Inflammatory macrophage (primary cell): ENCODE data around the gene ZNF408.

Experiments used
- DNase-seq, 2 donors: peaks; one replicate each; pipeline ENCODE4 v3.0.0-alpha.2; 2020 to 2022
- total RNA-seq, 18 experiments: gene quantifications; one replicate each; lab custom pipeline; 2026; ENCODE audit warnings: mixed read lengths in 6 of 18, inconsistent platforms in 2 of 18; lab: John Stamatoyannopoulos, UW

ZNF408 gene
- total RNA-seq, result 1.6 to 10.0 (median 6.3) reads per million in 18 experiments

DNA sequence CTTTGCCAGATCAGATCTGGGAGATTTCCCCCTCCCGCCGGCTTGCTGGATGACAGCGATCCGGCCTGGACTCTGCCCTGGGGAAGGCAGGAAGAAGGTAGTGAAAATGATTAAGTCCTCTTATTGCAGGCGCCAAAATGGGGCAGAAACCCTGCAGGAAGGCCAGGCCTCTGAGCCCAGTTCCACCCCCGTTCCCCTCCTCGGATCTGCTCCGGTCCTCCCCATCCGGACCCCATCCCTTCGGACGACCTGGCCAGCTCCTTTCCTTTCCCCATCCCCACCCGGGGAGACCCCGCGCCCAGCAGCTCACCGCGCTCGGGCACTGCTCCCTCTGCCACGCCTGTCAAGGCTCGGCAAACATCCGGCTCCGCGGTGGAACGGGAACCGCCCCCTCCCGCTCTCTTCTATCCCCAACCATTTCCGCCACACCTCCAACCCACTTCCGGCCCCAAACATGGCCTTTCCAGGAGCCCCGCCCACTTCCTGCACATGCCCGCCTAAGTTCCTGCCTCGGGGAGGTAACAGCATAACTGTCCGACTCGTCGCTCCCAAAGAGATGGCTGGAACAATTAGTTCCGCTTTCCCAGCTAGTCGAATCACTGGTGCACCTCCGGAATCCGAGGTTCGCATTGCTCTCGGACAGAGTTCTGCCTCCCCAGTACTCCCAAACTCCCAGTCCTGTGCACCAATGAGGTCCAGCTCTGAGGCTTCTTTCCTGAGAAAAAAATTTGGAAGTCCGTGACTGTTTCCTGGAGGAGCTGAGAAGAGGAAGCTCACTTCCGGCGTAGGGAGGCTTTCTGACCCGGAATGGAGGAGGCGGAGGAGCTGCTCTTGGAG lies at the start of gene ZNF408, which contains the start of gene ARHGAP1:
TSS of gene ZNF408 (plus strand) at position 791 of the 837 bp plus-strand sequence. CDS start at position 808, 17 bp downstream.
TSS of gene ARHGAP1 (minus strand) at position 379 of the 837 bp plus-strand sequence. CDS start 4,512 bp downstream, outside the sequence.
- DNase-seq, result peak; percentile 99

DNA sequence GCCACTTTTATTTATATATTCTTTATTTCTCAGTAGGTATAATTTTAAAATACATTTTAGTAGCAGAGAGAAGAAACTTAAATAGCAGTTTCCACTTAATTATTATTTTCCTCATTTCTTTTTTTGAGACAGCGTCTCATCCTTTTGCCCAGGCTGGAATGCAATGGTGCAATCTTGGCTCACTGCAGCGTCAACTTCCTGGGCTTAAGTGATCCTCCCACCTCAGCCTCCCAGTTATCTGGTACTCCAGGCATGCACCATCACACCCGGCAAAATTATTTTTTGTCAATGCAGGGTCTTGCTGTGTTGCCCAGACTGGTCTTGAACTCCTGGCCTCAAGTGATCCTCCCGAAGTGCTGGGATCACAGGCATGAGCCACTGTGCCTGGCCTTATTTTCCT lies 45.2 kb upstream of the ZNF408 start:
- no peak for DNase-seq

DNA sequence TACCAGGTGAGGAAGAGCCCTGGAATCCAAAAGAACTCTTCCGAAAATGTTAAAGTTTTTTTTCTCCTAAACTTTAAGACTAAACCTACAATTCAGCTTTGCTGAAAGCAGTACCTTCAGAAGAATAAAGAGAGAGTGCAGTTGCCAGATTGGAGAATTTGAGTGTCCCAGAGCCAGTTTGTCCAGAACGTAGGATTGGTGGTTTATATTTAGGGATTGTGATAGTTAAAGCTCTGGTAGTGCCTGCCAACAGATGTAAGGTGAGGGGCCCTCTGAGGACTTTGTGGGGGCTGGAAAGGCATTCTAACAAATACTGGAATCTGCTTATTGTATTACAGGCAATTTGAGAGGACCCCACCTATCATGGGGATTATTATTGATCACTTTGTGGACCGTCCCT lies 43.6 kb upstream of the ZNF408 start:
- no peak for DNase-seq

DNA sequence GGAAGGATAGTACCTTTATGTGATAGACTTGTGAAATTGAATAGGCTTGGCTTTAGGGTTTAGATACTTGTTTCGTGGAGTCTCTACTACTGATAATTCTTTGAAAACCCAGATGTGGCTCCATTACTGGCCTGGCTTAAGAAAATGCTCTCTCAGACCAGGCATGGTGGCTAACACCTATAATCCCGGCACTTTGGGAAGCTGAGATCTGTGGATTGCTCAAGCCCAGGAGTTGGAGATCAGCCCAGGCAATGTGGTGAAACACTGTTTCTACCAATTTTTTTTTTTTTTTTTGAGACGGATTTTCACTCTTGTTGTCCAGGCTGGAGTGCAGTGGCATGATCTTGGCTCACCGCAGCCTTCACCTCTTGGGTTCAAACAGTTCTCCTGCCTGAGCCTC lies 42.6 kb upstream of the ZNF408 start:
- DNase-seq, result no peak

DNA sequence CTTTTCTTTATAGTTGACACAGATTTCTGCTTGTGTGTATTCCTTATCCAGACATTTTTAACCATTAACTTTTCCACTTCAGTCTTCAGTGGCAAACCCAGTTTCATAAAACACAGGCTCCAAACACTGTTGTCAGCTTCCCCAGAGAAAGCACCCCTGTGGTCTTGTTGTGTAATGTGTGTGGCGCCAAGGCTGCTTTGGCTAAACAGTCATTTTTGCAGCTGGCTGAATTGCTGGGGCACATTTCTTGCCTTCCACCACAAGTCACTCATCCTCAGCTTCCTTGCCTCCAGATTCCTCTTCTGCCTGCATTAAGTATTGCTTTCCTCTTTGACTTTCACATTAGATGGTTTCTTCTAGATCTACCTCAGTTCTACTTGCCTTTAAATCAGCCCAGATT lies 40.9 kb upstream of the ZNF408 start:
- DNase-seq, result peak; percentile 30 to 48

DNA sequence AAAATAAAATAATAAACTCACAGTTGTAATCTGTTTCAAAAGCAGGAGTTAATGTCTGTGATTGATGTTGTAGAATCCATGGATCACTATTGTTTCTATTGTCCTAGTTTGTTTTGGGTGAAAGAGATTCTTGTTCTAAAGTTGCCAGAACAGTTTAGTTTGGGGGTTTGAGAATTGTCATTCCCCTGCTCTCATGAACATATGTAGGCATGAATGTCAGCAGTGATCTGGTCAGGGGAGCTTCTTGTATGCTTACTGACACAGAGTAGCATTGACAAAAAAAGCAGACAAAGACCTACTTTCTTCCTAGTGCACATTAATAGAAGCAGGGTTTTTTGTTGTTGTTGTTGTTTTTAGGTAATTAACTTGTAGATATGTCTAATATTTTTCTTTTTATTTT lies 39.0 kb upstream of the ZNF408 start:
- DNase-seq, result no peak

DNA sequence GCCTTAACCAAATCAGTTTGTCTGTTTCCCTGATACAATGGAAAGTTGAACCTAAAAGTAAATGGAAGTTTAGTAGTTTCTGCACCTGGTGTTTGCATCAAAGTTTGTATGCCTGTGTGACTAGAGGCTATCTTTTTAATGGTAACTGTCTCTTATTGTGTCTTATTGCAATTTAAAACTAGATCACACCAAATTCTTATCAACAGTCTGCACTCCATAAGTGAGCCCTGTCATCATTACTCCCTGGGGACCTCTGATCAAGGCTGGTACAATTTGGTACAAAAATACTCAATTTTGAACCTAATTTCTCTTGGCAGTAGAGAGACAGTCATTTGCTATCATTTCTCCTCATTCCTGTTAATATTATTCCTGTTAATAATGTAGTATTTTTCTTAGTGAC lies 38.5 kb upstream of the ZNF408 start:
- no peak for DNase-seq

DNA sequence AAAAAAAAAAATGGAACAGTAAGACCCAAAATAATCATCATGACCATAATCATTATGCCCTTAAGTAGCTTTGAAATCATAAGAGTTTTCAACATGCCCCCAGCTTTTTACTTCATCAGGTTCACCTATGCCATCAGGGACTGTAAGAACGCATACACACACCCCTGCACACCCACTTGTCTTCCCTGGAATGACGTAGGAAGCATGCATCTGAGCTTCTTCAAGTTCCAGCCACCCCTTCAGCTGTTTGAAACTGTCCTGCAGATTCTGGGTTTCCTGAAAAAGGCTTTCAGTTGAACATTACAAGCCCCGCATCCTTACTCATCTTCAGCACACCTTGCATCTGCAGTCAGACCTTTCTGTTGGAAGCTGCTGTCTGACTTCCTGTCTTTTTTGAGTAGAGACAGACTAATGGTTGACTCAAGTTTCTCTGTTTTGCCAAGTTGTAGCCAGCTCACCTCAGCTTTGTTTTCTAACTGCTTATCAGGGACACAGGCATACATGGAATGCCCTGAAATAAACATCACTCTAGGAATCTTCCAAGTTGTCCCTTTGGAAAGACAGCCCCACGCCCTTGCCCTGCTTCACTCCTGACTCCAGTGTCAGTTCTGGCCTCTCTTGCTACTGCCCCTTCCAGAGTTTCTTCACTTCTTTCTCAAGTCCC lies 37.4 kb upstream of the ZNF408 start:
- no peak for DNase-seq

DNA sequence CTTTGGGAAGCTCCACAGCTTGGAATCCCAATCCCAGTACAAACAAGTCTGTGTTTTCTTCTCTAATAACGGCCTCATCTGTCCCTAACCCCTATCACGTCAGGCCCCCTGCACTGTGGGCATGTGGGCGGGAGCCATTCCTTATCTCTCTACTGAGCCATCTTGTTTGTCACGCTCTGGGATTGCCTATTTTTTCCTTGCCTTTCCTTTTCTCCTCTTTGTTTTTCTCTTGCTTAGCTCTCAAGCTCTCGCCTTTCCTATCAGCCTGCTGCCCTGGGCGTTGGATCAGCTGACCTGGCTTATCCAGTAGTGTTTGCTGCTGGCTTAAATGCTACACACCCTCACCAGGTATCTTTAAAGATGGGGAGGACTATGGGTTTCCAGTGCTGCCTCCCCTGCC lies 36.2 kb upstream of the ZNF408 start:
- no peak for DNase-seq

DNA sequence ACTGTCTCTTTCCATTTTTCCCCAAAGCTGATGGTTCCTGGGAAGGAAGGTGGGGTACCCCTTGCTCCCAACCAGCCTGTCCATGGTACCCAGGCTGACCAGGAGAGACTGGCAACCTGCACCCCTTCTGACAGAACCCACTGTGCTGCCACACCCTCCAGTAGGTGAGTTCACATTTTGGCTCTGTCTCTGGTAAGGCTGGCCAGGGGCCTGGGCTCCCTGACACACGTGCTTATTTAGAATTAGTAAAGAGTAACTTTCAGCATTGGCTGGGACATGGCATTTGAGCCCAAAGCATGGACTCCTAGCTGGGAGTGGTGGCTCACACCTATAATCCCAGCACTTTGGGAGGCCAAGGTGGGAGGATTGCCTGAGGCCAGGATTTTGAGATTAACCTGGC lies 35.5 kb upstream of the ZNF408 start:
- DNase-seq, result no peak

DNA sequence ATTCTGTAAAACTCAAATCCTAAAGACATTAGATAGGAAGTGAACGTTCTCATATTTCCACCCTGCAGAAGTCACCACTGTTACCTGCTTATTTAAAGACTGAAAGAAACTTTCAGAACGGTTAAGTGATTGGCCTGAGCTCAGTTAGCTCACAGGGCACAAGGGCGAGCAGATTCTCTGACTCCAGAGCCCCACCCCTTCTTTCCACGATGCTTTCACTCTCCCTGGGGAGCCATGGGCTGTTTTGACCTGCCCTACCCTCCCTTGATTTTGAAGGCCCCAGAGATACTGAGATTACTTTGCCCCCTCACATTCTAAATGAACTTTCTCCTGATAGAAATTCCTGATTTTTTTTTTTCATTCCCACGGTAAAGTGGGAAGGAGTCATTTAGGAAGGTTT lies 34.3 kb upstream of the ZNF408 start:
- DNase-seq, result no peak

DNA sequence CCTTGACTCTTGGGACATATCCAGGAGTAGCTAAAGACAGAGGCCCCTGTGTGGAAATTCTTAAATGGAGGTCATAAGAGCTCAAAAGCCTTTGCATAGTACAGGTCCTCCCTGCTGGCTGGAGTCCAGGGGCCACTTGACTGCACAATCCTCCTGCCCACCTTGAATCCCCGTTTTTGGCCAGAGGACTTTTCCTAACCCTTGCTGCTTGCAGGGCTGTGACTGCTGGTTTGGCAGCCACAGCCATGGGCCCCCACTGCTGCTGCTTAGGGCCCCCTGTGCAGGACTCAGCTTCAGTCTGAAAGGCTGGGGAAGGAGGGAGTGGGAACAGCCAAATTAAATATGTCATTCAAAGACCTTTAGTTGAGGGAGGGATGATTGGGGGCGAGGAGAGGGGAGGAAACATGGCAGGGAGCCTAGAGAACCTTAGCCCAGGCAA lies 33.8 kb upstream of the ZNF408 start:
- no peak for DNase-seq

DNA sequence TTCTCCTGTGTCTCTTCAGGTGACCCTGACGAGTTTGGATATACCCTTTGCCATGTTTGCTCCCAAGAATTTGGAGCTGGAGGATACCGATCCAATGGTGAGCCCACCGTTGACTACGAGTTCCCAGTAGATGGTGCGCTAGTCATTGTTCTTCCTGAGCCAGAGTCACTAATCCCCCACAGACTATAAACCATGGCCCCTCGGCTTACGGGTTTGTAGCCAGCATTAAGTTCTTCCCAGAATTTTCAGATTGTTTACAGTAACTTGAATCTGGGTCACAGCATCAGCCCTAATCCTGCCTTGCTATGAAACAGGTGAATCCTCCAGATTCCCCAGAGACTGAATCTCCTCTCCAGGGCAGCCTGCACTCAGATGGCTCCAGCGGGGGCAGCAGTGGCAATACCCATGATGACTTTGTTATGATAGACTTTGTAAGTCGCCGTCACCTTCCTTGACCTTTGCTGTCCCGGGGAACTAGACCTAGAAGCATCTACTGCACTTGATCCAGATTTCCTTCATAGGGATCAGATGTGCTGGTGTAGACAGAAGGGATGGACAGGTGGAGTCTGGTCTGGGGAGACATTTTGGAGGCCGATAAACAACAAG lies 32.2 kb upstream of the ZNF408 start:
- no peak for DNase-seq

DNA sequence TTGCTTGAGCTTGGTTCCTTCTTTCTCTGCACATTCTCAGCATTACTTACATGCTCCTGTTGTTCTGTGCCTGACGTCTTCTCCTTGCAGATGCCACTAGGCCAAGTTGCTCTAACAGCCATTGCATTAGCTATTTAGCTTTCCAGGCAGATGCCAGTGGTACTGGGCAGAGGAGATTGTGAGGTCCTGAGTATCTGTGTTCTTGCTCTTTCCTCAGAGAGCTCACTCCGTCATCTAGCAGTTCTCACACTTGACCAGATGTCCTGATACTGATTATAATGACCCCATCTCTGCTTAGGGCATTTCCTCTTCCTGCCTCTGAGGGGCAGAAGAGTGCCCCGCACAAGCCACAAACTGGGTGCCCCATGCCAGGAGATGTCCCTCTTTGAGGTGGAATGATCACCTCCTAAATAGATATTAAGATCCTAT lies 31.1 kb upstream of the ZNF408 start:
- DNase-seq, result peak; percentile 26 to 40

DNA sequence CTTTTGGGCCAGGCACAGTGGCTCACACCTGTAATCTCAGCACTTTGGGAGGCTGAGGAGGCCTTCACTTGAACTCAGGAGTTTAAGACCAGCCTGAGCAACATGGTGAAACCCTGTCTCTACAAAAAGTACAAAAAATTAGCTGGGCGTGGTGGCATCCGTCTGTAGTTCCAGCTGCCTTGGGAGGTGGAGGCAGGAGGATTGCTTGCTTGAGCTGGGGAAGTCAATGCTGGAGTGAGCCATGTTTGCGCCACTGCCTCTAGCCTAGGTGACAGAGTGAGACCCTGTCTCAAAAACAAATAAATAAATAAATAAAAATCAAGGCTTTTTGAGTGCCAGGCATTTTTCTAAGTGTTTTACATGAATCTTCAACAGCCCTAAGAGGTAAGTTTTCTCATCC lies 30.3 kb upstream of the ZNF408 start:
- peak in 1 of 2 donors; percentile 3 for DNase-seq

DNA sequence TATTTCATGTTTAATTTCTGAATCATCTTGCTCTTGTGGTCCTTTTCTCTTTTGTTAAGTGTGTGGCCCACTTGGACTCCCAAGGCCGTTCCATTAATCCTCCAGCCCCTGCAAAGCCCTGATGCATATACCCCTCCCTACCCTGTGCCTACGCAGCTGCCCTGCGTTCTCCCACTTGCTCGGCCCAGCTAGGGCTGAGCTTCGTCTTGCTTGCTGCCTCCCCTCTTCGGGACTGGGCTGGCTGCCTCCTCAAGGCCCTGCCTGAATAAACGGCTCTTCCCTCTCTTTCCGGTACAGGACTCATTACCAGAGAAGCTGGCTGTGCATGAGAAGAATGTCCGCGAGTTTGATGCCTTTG lies 28.9 kb upstream of the ZNF408 start:
- DNase-seq, result no peak

DNA sequence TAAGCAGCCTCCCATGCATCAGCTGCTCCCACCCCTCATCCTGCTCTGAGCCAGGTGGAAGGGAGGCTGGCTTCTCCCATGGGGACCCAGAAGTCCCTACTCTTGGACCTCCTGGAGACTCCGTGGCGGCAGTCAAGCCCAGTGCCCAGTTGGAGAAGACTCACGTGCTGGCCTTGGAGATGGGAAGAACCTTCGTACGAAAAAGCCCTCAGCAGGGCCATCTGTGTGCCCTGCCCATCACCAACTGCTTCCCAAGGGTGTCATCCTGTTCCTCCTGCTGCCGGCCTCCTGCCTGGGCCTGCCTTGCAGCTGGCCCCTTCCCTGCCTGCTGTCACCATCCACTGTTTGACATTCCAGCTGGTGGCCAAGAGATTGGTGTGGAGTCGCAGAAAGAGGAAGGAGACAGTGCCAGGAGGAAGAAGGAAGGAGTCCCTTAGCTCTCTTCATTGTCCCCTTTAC lies 28.4 kb upstream of the ZNF408 start:
- DNase-seq, result peak in 1 of 2 donors; percentile 7

DNA sequence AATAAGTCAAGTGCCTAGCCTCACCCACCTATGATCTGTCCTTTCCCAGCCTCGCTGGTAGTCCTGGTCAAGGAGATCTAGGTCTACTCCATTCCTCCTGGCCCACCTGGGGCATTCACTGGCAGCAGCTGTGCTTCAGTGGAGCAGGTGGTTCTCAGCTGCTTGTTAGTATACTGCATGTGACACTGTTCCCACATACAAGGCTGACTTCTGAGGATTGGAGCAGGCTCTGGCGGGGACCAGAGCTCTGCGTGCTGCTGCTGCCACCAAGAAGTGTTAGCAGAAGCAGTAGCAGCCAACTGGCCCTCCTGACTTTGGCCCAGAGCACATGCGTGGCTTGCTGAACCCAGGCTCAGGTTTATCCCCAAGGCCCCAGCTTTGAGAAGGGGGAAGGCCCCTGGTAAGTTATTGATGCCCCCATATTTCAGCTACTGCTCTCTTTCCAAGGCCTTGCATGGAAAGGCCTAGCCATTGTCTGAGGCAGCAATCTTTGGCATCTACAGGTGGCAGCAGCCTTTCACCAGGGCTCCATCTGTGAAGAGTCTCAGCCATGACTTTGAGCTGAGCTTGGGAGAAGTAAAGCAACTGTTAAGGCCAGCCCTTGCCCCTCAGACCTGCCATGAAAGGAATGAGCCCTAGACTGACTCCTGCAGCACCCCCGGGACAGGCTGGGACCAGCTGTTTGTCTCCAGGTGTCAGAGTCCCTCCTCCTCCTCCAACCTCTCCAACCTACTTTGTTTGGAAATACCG lies 26.9 kb upstream of the ZNF408 start:
- DNase-seq, result no peak

DNA sequence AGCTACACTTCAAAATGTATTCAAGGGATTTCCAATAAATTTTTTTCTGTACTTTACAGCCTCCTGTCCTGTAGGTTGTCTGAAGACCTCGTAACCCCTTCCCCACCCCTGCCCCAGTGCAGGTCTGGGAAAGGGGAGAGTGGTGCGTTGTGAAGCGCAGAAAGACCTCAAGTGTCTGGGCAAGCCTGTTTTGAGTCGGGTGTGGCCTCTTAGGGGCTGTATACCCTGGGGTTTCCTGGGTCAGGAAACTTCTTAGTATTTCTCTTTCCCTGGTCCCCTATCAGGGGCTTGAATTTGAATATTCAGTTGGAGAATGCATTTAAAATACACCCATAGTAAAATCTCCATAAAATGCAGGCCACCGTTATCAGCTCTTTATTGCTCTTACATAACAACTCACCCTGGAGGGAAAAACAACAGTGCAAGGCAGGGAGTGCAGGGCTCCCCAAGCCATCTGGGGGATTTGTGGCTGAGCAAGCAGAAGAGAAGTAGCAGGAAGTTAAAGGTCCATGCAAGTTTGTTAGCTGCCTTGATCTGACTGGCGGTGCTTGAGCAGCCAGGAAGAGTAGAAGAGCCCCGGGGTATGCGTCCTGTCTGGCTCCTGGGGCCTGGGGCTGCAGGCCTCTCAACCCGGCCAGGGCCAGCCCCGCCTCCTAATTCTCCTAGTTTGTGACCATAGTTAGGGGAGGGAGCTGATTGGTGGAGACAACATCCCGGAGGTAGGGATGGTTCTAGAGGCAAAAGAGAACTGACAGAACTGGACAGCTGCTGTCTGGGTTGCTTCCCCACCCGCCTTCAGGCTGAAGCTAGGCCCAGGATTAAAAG lies 26.2 kb upstream of the ZNF408 start:
- peak in 1 of 2 donors; percentile 4 for DNase-seq

DNA sequence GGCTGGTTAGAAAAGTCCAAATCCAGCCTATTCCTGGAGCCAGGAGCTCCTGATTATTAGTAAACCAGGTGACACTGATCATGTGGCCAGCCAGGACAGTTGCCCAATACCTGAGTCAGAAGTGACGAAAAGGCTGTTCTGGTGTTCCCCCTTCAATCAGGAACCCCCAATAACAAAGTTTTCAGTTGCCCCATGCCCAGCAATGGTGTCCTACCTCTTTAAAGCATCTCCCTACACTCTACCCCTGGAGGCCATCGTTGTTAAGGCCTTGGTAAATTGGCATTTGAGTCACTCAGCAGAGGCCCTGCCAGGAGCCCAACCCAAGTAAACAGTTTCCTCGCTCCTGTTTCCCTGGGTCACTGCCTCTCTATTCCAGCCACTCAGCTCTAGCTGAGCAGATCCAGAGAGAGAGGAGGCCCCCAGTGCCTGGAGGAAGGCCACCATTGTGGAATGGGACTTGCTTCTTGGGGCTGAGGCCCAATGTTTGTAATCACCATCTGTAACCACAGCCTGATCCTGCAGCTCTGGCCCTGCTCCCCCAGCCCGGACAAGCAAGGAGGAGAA lies 25.5 kb upstream of the ZNF408 start:
- DNase-seq, result peak; percentile 46 to 61

DNA sequence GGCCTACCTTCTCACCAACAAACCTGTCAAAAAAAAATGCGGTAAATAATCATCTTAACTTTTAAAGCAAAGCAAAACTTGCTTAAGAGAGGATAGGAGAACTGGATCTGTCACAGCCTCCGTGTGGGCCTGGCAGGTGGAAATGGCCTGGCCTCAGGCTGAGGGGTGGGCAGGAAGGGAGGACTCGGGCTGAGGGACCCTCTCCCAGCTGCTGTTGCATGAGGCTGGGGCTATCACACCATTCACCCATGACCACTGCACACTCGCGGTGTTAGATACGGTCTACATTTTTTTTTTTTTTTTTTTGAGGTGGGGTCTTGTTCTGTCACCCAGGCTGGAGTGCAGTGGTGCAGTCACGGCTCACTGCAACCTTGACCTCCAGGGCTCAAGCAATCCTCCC lies 24.9 kb upstream of the ZNF408 start:
- no peak for DNase-seq
